Measurements from ENCODE around the gene CLUH. TPM values are rescaled to one million over a fixed set of nuclear protein-coding genes. Genes with fewer than 3 reads are reported as not detected.
"Not testable (repeated sequence)": the region's sequence is repeated elsewhere in the genome, so short reads cannot be mapped to it uniquely, and the experiment has no call there.

CLUH gene
- total RNA-seq, 1 donor from 2014 or later: 115 TPM

DNA sequence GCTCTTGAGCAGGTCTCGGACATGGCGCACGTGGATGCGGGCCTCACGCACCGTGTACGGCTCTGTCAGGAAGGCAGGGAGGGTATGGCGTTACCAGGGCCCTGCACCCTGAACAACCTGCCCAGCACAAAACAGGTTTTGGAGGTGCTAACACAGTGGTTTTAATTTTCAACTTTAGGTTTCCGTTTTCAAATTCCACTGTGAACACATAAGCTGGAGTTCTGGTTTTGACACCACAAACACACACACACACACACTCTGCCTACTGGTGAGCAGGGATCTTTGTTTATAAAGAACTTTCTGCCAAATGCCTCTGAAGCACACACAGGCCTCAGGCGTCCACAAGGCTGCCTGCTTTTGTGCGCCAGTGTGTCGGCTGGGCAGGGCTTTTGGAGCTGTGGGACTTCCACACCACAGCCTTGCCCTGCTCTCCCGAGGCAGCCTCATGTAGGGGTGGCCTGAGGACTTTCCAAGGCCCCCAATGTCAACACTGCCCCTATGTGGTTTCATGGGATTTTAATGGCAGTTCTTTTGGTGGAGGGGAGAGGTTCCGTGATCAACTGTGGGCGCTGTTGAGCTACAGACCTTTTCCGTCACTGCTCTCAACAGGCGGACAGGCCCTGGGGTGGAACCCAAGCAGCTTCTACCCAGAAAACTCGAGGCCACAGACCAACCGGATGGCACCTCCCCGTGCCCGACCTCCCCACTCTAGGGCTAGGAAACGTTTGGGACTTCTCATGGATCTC lies 9.4 kb downstream of the CLUH start:
- intact Hi-C loops (cut with micrococcal nuclease): no loop called here
- H3K27me3 Mint-ChIP-seq: no peaks in the 10 kb centered on the region
- H3K4me1 Mint-ChIP-seq: peaks cover 6% of the 10 kb centered on the region
- POLR2A ChIA-PET: no interaction called here
- no peak overlapping the region for H3K27ac Mint-ChIP-seq
- no peak overlapping the region for H3K4me3 Mint-ChIP-seq
- no peak for DNase-seq
- H3K36me3 Mint-ChIP-seq (ENCODE audit: low read depth): peaks cover 70% of the 10 kb centered on the region
- TF ChIP-seq, protein P1, sequence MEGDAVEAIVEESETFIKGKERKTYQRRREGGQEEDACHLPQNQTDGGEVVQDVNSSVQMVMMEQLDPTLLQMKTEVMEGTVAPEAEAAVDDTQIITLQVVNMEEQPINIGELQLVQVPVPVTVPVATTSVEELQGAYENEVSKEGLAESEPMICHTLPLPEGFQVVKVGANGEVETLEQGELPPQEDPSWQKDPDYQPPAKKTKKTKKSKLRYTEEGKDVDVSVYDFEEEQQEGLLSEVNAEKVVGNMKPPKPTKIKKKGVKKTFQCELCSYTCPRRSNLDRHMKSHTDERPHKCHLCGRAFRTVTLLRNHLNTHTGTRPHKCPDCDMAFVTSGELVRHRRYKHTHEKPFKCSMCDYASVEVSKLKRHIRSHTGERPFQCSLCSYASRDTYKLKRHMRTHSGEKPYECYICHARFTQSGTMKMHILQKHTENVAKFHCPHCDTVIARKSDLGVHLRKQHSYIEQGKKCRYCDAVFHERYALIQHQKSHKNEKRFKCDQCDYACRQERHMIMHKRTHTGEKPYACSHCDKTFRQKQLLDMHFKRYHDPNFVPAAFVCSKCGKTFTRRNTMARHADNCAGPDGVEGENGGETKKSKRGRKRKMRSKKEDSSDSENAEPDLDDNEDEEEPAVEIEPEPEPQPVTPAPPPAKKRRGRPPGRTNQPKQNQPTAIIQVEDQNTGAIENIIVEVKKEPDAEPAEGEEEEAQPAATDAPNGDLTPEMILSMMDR (IDR thresholded peaks at IDR 0.05): no peak
- ATAC-seq (ENCODE audit: low read depth): no peak
- H3K9me3 Mint-ChIP-seq: no peaks in the 10 kb centered on the region
- CTCF ChIA-PET: no interaction called here

DNA sequence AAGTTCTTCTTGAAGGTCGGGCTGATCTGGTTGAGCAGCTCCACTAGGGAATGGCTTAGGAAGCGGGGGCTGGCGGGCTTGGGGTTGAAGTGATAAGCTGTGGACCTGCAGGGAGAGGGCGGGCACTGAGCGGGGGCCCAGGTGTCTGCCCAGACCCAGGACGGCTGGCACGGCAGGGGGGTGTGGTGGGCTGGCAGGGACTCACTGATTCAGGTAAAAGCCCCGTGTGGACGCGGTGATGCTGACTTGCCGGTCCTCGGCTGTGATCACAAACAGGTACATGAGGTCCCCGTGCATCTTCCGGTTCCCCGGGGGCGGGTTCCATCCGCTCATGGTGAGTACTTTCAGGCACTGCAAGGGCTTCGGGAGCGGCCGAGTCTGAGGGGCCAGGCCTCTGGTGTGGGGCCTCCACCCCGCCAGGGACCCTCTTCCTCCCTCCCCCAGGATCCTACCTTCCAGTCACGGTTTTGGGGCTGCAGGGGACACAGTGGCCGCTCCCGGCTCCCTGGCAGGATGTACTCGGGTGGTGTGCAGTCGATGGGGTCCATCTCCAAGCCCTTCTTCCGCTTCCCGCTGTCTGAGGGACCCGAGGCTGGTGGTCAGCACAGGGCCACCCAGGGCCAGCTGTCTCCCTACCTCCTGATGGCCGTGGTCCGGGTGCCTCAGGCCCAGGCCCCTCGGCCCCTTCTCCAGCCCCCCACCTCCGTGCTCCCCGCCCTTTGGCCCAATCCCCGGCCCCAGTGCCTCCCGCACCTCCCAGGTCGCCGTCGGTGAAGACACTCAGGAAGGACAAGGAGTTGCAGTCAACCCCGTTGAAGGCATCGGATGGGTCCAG lies 10.2 kb downstream of the CLUH start:
- Mint-ChIP-seq H3K9me3 (no peaks in the 10 kb centered on the region), H3K27me3 (no peaks in the 10 kb centered on the region), H3K4me3 (no peak overlapping the region), H3K27ac (no peak overlapping the region), H3K4me1 (peaks cover 4% of the 10 kb centered on the region), H3K36me3 (ENCODE audit: low read depth) (peaks cover 76% of the 10 kb centered on the region)
- TF ChIP-seq, protein P1 (IDR thresholded peaks at IDR 0.05): no peak
- CTCF ChIA-PET: no interaction called here
- ATAC-seq (ENCODE audit: low read depth): no peak
- POLR2A ChIA-PET: no interaction called here
- no peak for DNase-seq
- intact Hi-C loops (cut with micrococcal nuclease): no loop called here

DNA sequence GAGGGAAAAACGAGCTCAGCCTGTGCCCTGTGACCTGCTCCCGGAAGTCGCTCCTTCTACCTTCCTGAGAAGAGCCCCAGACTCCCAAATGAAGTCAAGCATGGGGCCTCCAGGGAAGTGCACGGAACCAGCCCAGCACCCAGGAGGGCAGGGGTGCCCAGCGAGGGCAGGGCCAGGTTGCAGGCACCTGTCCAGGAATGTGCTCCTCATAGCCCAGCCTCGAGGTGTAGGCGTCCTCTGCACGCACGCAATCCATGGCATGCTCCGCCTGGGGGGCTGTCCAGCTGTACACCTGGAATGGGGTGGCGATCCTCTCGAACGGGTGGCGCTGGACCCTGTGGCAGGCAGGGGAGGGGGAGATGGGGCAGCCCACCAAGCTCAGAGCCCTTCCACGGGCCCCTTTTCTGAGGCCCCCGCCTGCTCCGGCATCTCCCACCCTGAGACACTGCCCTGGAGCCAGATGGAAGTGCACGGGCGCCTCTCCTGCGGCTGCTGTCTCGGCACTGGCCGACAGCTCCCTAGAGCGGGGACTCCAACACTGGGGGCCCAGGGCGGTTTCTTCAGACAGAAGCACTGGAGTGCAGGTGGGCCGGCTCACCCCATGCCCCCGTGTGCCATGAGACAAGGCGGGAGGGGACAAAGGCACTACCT lies 10.9 kb downstream of the CLUH start:
- intact Hi-C loops (cut with micrococcal nuclease): loop anchor here (1.0 kb wide), 1 partner anchor 22 kb away; no protein-coding TSS in a partner anchor
- Mint-ChIP-seq H3K36me3 (ENCODE audit: low read depth) (peaks cover 75% of the 10 kb centered on the region), H3K27me3 (no peaks in the 10 kb centered on the region), H3K9me3 (no peaks in the 10 kb centered on the region), H3K4me3 (no peak overlapping the region), H3K4me1 (peaks cover 2% of the 10 kb centered on the region), H3K27ac (no peak overlapping the region)
- ChIA-PET CTCF (no interaction called here), POLR2A (no interaction called here)
- ATAC-seq (ENCODE audit: low read depth) (no peak), DNase-seq (no peak)
- TF ChIP-seq, protein P1 (IDR thresholded peaks at IDR 0.05): no peak

DNA sequence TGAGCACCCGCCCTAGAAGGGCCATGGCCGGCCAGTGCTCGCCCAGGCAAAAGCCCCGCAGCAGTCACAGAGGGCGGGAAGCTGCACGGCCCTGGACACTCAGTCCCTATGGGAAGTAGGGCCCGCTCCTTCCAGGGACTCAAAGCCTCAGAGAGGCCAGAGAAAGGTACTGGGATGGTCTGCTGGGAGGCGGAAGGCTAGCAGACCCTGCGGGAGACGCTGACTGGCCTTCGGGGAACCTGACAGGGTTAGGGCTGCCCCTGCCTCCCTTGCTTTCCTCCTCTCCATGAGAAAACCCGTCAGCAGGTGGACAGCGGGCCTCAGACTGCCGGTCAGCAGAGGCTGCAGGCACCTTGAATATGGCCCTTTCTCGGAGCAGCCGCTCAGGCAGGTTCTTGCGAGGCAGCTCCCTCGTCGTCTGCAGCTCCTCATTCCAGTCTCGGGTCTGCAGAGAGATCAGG lies 11.5 kb downstream of the CLUH start:
- no peak overlapping the region for H3K4me3 Mint-ChIP-seq
- H3K27ac Mint-ChIP-seq: no peak overlapping the region
- H3K4me1 Mint-ChIP-seq: no peaks in the 10 kb centered on the region
- H3K36me3 Mint-ChIP-seq (ENCODE audit: low read depth): peaks cover 71% of the 10 kb centered on the region
- H3K9me3 Mint-ChIP-seq: no peaks in the 10 kb centered on the region
- TF ChIP-seq, protein P1 (IDR thresholded peaks at IDR 0.05): no peak
- DNase-seq: no peak
- intact Hi-C loops (cut with micrococcal nuclease): loop anchor here (1.0 kb wide), 1 partner anchor 22 kb away; no protein-coding TSS in a partner anchor
- ChIA-PET CTCF (no interaction called here), POLR2A (no interaction called here)
- no peak for ATAC-seq (ENCODE audit: low read depth)
- H3K27me3 Mint-ChIP-seq: no peaks in the 10 kb centered on the region

DNA sequence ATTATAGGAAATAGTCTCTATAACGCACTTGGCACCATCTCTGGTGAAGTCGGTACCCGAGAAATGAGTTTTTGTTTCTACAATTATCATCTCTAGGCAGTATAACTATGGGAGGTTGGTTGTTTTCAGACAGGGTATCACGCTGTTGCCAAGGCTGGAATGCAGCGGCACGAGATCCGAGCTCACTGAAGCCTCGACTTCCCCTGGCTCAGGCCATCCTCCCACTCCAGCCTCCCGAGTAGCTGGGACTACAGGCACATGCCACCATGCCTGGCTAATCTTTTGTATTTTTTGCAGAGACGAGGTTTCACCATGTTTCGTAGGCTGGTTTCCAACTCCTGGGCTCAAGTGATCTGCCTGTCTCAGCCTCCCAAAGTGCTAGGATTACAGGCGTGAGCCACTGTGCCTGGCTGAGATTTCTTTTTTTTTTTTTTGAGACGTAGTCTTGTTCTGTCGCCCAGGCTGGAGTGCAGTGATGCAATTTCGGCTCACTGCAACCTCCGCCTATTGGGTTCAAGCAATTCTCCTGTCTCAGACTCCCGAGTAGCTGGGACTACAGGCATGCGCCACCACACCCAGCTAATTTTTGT lies 12.3 kb downstream of the CLUH start:
- CTCF ChIA-PET; H3K4me1 Mint-ChIP-seq; ATAC-seq (ENCODE audit: low read depth); H3K4me3 Mint-ChIP-seq; H3K27me3 Mint-ChIP-seq; DNase-seq; H3K27ac Mint-ChIP-seq; intact Hi-C loops (cut with micrococcal nuclease); POLR2A ChIA-PET; H3K9me3 Mint-ChIP-seq: not testable (repeated sequence)
- peaks cover 68% of the 10 kb centered on the region for H3K36me3 Mint-ChIP-seq (ENCODE audit: low read depth)

Measured in activated B cell treated with CpG ODN at 0.5 μM for 24 hours (primary cell).